HAP-1 (cell line): ENCODE measurements around the gene PARD6G.

Source experiments
- DNase-seq, 2 experiments: peaks; one replicate each; pipeline ENCODE4 v3.0.0-alpha.2; 2016 to 2020; ENCODE audit warnings: low spot score in 2 of 2
- H3K27me3 ChIP-seq: fragments of 250-450 bp; sonication (Bioruptor Pico); 2 replicates; pipeline ENCODE4 v1.5.1; 2020; ENCODE audit warnings: low read depth, mild to moderate bottlenecking, moderate library complexity
- H3K36me3 ChIP-seq: fragments of 250-450 bp; sonication (Bioruptor Pico); replicated peaks from 2 replicates; pipeline ENCODE4 v1.5.1; 2020; ENCODE audit warnings: mild to moderate bottlenecking
- H3K4me1 ChIP-seq: fragments of 250-450 bp; sonication (Bioruptor Pico); 2 replicates; pipeline ENCODE4 v1.5.1; 2020; ENCODE audit warnings: mild to moderate bottlenecking
- H3K4me3 ChIP-seq: fragments of 250-450 bp; sonication (Bioruptor Pico); 2 replicates; pipeline ENCODE4 v1.5.1; 2020; ENCODE audit warnings: mild to moderate bottlenecking, moderate library complexity
- H3K9me3 ChIP-seq: fragments of 250-450 bp; sonication (Bioruptor Pico); 2 replicates; pipeline ENCODE4 v1.5.1; 2020; ENCODE audit warnings: mild to moderate bottlenecking, moderate library complexity
- in situ Hi-C: fragments of 300-500 bp; cut with MboI; formaldehyde crosslinking; loops from 3 replicates; pipeline ENCODE4 v1.14.3; 2020; ENCODE audit warnings: low sequenced_read_pairs, inconsistent platforms, mixed read lengths

Gene PARD6G

GRCh38 chr18:80108739-80109675 lies 138.3 kb downstream of the PARD6G start, which contains the start of gene ADNP2:
Gene ADNP2 (plus strand): TSS chr18:80109262. CDS start chr18:80117543, 8,281 bp downstream.
- peak; percentile 95 to 98 for DNase-seq
- in situ Hi-C loops: no loop called here
- H3K27me3 ChIP-seq: no peaks in the 10 kb centered on the region
- peaks cover 24% of the 10 kb centered on the region for H3K4me1 ChIP-seq
- H3K4me3 ChIP-seq: peak within 1 kb of the TSS; percentile 67
- no peaks in the 10 kb centered on the region for H3K9me3 ChIP-seq
- peaks cover 7% of the 10 kb centered on the region; the same call in 1 of the 2 replicates for H3K36me3 ChIP-seq

- in situ Hi-C loops: no loop called here
- no peak overlapping the region for H3K4me3 ChIP-seq
- H3K36me3 ChIP-seq: peaks cover 7% of the 10 kb centered on the region; the same call in 1 of the 2 replicates
- no peaks in the 10 kb centered on the region for H3K27me3 ChIP-seq
- peaks cover 24% of the 10 kb centered on the region for H3K4me1 ChIP-seq
- H3K9me3 ChIP-seq: no peaks in the 10 kb centered on the region
- DNase-seq: no peak
These were observed 139.2 kb downstream of the PARD6G start for GRCh38 chr18:80108121-80108536.

- no peaks in the 10 kb centered on the region for H3K27me3 ChIP-seq
- in situ Hi-C loops: no loop called here
- no peak for DNase-seq
These were observed 139.9 kb downstream of the PARD6G start for GRCh38 chr18:80107426-80107825.

More at GRCh38 chr18:80107426-80107825, 139.9 kb downstream of the PARD6G start:
- H3K4me1 ChIP-seq: peaks cover 18% of the 10 kb centered on the region
- peaks cover 7% of the 10 kb centered on the region; the same call in 1 of the 2 replicates for H3K36me3 ChIP-seq
- no peaks in the 10 kb centered on the region for H3K9me3 ChIP-seq
- H3K4me3 ChIP-seq: no peak overlapping the region
